Measurements from ENCODE around the gene SPATA3. TPM values are rescaled to one million over a fixed set of nuclear protein-coding genes. Genes with fewer than 3 reads are reported as not detected.

Gene SPATA3
- total RNA-seq, 2 experiments from 2014 or later, result not detected

- Mint-ChIP-seq H3K4me3 (no peak overlapping the region), H3K27me3 (peaks cover 33% of the 10 kb centered on the region)
- POLR2A ChIA-PET, result no interaction called here
These were observed 33.0 kb downstream of the SPATA3 start for GRCh38 chr2:231028889-231029288.

GRCh38 chr2:231029563-231029962 lies 33.6 kb downstream of the SPATA3 start:
- Mint-ChIP-seq H3K4me3 (no peak overlapping the region), H3K36me3 (ENCODE audit: low read depth) (no peaks in the 10 kb centered on the region), H3K4me1 (ENCODE audit: low read depth) (no peaks in the 10 kb centered on the region), H3K27ac (no peak overlapping the region), H3K27me3 (peaks cover 36% of the 10 kb centered on the region), H3K9me3 (no peaks in the 10 kb centered on the region)
- CTCF ChIA-PET, result no interaction called here
- Histone ChIP-seq H3K36me3 (ENCODE audit: insufficient read depth, low read length) (no peaks in the 10 kb centered on the region), H3K27ac (ENCODE audit: low read depth in 1 of 2, low read length in 2 of 2) (no peak overlapping the region), H3K9me3 (ENCODE audit: control insufficient read depth in 1 of 2, insufficient read depth in 1 of 2, low read length in 2 of 2) (no peaks in the 10 kb centered on the region), H3K4me3 (ENCODE audit: low read length) (no peak overlapping the region), H3K4me1 (ENCODE audit: insufficient read depth, low read length) (no peaks in the 10 kb centered on the region), H3K27me3 (ENCODE audit: control insufficient read depth in 1 of 2, insufficient read depth in 2 of 2, low read length in 2 of 2) (peaks cover 8 to 9% of the 10 kb centered on the region in 2 experiments)
- ATAC-seq (ENCODE audit: poor library complexity), result no peak
- no peak for TF ChIP-seq CTCF (IDR thresholded peaks at IDR 0.05)
- intact Hi-C loops (cut with DNase I, micrococcal nuclease), result no loop called here
- POLR2A ChIA-PET, result no interaction called here
- DNase-seq, result no peak

More at GRCh38 chr2:231028889-231029288, 33.0 kb downstream of the SPATA3 start:
- Mint-ChIP-seq H3K27ac (no peak overlapping the region), H3K4me1 (ENCODE audit: low read depth) (no peaks in the 10 kb centered on the region), H3K9me3 (no peaks in the 10 kb centered on the region), H3K36me3 (ENCODE audit: low read depth) (no peaks in the 10 kb centered on the region)
- intact Hi-C loops (cut with DNase I, micrococcal nuclease), result no loop called here
- no peak for TF ChIP-seq CTCF (IDR thresholded peaks at IDR 0.05)
- no peaks in the 10 kb centered on the region for H3K36me3 ChIP-seq (ENCODE audit: insufficient read depth, low read length)
- ATAC-seq (ENCODE audit: poor library complexity) (no peak), DNase-seq (no peak)
- CTCF ChIA-PET, result no interaction called here
- H3K4me3 ChIP-seq (ENCODE audit: low read length), result no peak overlapping the region
- peaks cover 5 to 6% of the 10 kb centered on the region in 2 experiments for H3K27me3 ChIP-seq (ENCODE audit: control insufficient read depth in 1 of 2, insufficient read depth in 2 of 2, low read length in 2 of 2)
- H3K27ac ChIP-seq (ENCODE audit: low read depth in 1 of 2, low read length in 2 of 2), result no peak overlapping the region
- H3K4me1 ChIP-seq (ENCODE audit: insufficient read depth, low read length), result no peaks in the 10 kb centered on the region
- H3K9me3 ChIP-seq (ENCODE audit: control insufficient read depth in 1 of 2, insufficient read depth in 1 of 2, low read length in 2 of 2), result no peaks in the 10 kb centered on the region

- Mint-ChIP-seq H3K4me1 (ENCODE audit: low read depth) (no peaks in the 10 kb centered on the region), H3K27me3 (peaks cover 39% of the 10 kb centered on the region), H3K4me3 (no peak overlapping the region), H3K9me3 (no peaks in the 10 kb centered on the region), H3K36me3 (ENCODE audit: low read depth) (no peaks in the 10 kb centered on the region), H3K27ac (no peak overlapping the region)
- peaks cover 8 to 17% of the 10 kb centered on the region in 2 experiments for H3K27me3 ChIP-seq (ENCODE audit: control insufficient read depth in 1 of 2, insufficient read depth in 2 of 2, low read length in 2 of 2)
- no peak for TF ChIP-seq CTCF (IDR thresholded peaks at IDR 0.05)
- DNase-seq (no peak), ATAC-seq (ENCODE audit: poor library complexity) (no peak)
- CTCF ChIA-PET, result interaction anchor here (1.0 kb wide), 1 partner anchor 22 kb away, joined by 4 read pairs; no protein-coding TSS in a partner anchor
- no peak overlapping the region for H3K4me3 ChIP-seq (ENCODE audit: low read length)
- no peaks in the 10 kb centered on the region for H3K36me3 ChIP-seq (ENCODE audit: insufficient read depth, low read length)
- no peaks in the 10 kb centered on the region for H3K9me3 ChIP-seq (ENCODE audit: control insufficient read depth in 1 of 2, insufficient read depth in 1 of 2, low read length in 2 of 2)
- intact Hi-C loops (cut with DNase I, micrococcal nuclease), result no loop called here
- POLR2A ChIA-PET, result no interaction called here
- H3K4me1 ChIP-seq (ENCODE audit: insufficient read depth, low read length), result no peaks in the 10 kb centered on the region
- no peak overlapping the region for H3K27ac ChIP-seq (ENCODE audit: low read depth in 1 of 2, low read length in 2 of 2)
These were observed 34.8 kb downstream of the SPATA3 start for GRCh38 chr2:231030725-231031124.
